Measurements from ENCODE around the gene SYNPO2L.

Gene SYNPO2L

DNA sequence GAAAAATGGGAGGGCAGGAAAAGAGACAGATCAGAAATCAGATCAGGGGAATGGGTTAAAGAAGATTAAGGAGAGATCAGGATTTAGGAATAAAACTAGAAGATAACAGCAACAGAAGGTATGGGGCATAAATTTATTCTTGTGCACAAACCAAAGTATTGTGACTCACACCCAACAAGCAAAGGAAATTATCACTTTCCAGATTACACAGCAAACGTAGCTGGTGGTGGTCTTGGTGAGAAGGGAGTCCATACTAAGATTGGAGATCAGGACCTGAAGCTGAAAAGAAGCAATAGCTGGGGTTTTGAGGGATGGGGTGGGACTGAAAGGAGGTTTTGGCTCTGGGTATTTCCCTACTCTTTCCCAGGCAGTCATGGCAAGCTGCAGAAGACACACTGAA lies 11.1 kb downstream of the SYNPO2L start:
- Histone ChIP-seq H3K27me3 (ENCODE audit: insufficient read depth, poor library complexity, severe bottlenecking) (no peaks in the 10 kb centered on the region), H3K27ac (replicated peaks) (no peak overlapping the region), H3K4me3 (replicated peaks; ENCODE audit: insufficient read depth, low read length) (no peak overlapping the region)
- TF ChIP-seq, protein P1, sequence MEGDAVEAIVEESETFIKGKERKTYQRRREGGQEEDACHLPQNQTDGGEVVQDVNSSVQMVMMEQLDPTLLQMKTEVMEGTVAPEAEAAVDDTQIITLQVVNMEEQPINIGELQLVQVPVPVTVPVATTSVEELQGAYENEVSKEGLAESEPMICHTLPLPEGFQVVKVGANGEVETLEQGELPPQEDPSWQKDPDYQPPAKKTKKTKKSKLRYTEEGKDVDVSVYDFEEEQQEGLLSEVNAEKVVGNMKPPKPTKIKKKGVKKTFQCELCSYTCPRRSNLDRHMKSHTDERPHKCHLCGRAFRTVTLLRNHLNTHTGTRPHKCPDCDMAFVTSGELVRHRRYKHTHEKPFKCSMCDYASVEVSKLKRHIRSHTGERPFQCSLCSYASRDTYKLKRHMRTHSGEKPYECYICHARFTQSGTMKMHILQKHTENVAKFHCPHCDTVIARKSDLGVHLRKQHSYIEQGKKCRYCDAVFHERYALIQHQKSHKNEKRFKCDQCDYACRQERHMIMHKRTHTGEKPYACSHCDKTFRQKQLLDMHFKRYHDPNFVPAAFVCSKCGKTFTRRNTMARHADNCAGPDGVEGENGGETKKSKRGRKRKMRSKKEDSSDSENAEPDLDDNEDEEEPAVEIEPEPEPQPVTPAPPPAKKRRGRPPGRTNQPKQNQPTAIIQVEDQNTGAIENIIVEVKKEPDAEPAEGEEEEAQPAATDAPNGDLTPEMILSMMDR (IDR thresholded peaks at IDR 0.05; ENCODE audit: insufficient read depth, low read length), result no peak
- TF ChIP-seq GABPA (IDR thresholded peaks at IDR 0.05; ENCODE audit: low read depth), result no peak
- TF ChIP-seq, protein P2, sequence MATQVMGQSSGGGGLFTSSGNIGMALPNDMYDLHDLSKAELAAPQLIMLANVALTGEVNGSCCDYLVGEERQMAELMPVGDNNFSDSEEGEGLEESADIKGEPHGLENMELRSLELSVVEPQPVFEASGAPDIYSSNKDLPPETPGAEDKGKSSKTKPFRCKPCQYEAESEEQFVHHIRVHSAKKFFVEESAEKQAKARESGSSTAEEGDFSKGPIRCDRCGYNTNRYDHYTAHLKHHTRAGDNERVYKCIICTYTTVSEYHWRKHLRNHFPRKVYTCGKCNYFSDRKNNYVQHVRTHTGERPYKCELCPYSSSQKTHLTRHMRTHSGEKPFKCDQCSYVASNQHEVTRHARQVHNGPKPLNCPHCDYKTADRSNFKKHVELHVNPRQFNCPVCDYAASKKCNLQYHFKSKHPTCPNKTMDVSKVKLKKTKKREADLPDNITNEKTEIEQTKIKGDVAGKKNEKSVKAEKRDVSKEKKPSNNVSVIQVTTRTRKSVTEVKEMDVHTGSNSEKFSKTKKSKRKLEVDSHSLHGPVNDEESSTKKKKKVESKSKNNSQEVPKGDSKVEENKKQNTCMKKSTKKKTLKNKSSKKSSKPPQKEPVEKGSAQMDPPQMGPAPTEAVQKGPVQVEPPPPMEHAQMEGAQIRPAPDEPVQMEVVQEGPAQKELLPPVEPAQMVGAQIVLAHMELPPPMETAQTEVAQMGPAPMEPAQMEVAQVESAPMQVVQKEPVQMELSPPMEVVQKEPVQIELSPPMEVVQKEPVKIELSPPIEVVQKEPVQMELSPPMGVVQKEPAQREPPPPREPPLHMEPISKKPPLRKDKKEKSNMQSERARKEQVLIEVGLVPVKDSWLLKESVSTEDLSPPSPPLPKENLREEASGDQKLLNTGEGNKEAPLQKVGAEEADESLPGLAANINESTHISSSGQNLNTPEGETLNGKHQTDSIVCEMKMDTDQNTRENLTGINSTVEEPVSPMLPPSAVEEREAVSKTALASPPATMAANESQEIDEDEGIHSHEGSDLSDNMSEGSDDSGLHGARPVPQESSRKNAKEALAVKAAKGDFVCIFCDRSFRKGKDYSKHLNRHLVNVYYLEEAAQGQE (IDR thresholded peaks at IDR 0.05; ENCODE audit: insufficient replicate concordance, low read depth), result no peak
- TF ChIP-seq POLR2AphosphoS5 (IDR thresholded peaks at IDR 0.05; ENCODE audit: low read depth), result no peak
- no peak for TF ChIP-seq SPI1 (IDR thresholded peaks at IDR 0.05; ENCODE audit: borderline replicate concordance, low read depth)
- DNase-seq (ENCODE audit: low read depth in 1 of 2, low spot score in 1 of 2), result no peak

DNA sequence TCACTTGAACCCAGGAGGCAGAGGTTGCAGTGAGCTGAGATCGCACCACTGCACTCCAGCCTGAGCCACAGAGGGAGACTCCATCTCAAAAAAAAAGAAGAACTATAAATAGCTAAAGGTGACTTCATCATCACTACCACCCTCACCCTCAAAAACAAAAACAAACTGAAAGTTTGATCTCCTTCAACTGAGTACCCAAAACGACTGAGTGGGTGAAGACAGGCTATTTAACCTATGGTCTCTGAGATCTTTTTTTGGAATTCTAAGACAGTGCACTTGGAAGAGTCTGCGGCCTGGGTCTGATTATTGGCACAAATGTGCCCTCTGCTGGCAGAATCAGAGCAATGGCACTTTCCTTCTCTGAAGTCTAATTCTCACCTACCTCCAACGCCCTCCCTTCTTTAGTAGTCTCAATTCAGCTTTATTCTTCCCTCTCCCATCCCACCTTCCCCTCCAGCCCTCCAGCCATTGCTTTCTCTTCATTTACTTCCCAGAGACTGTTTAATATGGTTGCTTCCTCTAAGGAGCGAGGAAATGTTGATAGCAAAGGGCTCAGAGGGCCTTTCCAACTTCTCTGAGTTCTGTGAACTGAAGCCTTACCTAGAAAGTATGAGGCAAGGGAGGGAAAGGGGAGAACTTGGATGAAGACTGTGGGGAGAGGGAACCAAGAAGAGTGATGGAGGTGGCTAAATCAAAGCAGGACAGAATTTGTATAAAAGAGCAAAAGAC lies 11.7 kb downstream of the SYNPO2L start:
- no peak overlapping the region for H3K27ac ChIP-seq (replicated peaks)
- H3K4me3 ChIP-seq (replicated peaks; ENCODE audit: insufficient read depth, low read length), result no peak overlapping the region
- H3K27me3 ChIP-seq (ENCODE audit: insufficient read depth, poor library complexity, severe bottlenecking), result no peaks in the 10 kb centered on the region
- no peak for TF ChIP-seq GABPA (IDR thresholded peaks at IDR 0.05; ENCODE audit: low read depth)
- TF ChIP-seq, protein P1 (IDR thresholded peaks at IDR 0.05; ENCODE audit: insufficient read depth, low read length), result peak; percentile 77
- DNase-seq (ENCODE audit: low read depth in 1 of 2, low spot score in 1 of 2), result peak in 1 of 2 experiments; percentile 52

DNA sequence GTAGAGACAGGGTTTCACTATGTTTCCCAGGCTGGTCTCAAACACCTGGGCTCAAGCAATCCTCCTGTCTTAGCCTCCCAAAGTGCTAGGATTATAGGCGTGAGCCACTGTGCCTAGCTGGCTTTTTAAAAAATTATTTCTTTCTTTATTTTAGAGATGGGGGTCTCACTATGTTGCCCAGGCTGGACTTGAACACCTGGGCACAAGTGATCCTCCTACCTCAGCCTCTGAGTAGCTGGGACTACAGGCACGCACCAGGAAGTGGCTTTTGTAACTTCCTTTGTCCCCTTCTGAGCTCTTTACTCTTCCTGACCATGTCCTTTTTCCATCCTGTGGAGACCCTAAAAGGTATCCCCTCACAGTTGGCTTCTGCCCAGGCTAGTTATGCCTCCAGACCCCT lies 12.5 kb downstream of the SYNPO2L start:
- DNase-seq (ENCODE audit: low read depth in 1 of 2, low spot score in 1 of 2), result no peak
- no peak for TF ChIP-seq GABPA (IDR thresholded peaks at IDR 0.05; ENCODE audit: low read depth)
- TF ChIP-seq SPI1 (IDR thresholded peaks at IDR 0.05; ENCODE audit: borderline replicate concordance, low read depth), result no peak
- no peak for TF ChIP-seq POLR2AphosphoS5 (IDR thresholded peaks at IDR 0.05; ENCODE audit: low read depth)
- TF ChIP-seq, protein P2 (IDR thresholded peaks at IDR 0.05; ENCODE audit: insufficient replicate concordance, low read depth), result no peak
- TF ChIP-seq, protein P1 (IDR thresholded peaks at IDR 0.05; ENCODE audit: insufficient read depth, low read length), result no peak
- H3K27ac ChIP-seq (replicated peaks), result no peak overlapping the region
- H3K4me3 ChIP-seq (replicated peaks; ENCODE audit: insufficient read depth, low read length), result no peak overlapping the region
- H3K27me3 ChIP-seq (ENCODE audit: insufficient read depth, poor library complexity, severe bottlenecking), result no peaks in the 10 kb centered on the region
